HG03432 (cell line): ENCODE data around the gene PATZ1.
"Not testable (repeated sequence)": the region's sequence is repeated elsewhere in the genome, so short reads cannot be mapped to it uniquely, and the experiment has no call there.

ENCODE experiments used
- ATAC-seq: cut with Tn5 transposase; IDR thresholded peaks from one replicate; pipeline ENCODE4 v1.9.1; 2021; ENCODE audit warnings: mild to moderate bottlenecking, moderate library complexity; ENCODE audit not compliant: unreplicated experiment

PATZ1 gene

GRCh38 chr22:31314220-31314619 is 31.9 kb downstream of the PATZ1 start:
- ATAC-seq: not testable (repeated sequence)

- no peak for ATAC-seq
These were observed 32.6 kb downstream of the PATZ1 start for GRCh38 chr22:31313366-31314147.

GRCh38 chr22:31308181-31308580 is 38.0 kb downstream of the PATZ1 start:
- no peak for ATAC-seq

GRCh38 chr22:31305194-31305593 is 41.0 kb downstream of the PATZ1 start:
- ATAC-seq: no peak

- no peak for ATAC-seq
These were observed 43.6 kb downstream of the PATZ1 start for GRCh38 chr22:31302537-31302936.

GRCh38 chr22:31302006-31302405 is 44.1 kb downstream of the PATZ1 start:
- ATAC-seq: no peak

GRCh38 chr22:31300896-31301295 is 45.2 kb downstream of the PATZ1 start:
- ATAC-seq: no peak

GRCh38 chr22:31295831-31296657 is 50.1 kb downstream of the PATZ1 start:
- ATAC-seq: no peak

GRCh38 chr22:31295360-31295759 is 50.8 kb downstream of the PATZ1 start:
- ATAC-seq: no peak

GRCh38 chr22:31292236-31292989 is 53.7 kb downstream of the PATZ1 start, which contains the start of gene PIK3IP1:
Gene PIK3IP1, minus strand, starts transcription at chr22:31292488. Its CDS starts 144 bp downstream, at chr22:31292344.
- ATAC-seq: peak; percentile 26

GRCh38 chr22:31291481-31292235 is 54.5 kb downstream of the PATZ1 start:
- no peak for ATAC-seq

GRCh38 chr22:31290494-31291471 is 55.4 kb downstream of the PATZ1 start:
- ATAC-seq: peak; percentile 89

- no peak for ATAC-seq
These were observed 56.8 kb downstream of the PATZ1 start for GRCh38 chr22:31289344-31289743.

GRCh38 chr22:31288496-31289240 is 57.5 kb downstream of the PATZ1 start:
- no peak for ATAC-seq

GRCh38 chr22:31287818-31288495 is 58.2 kb downstream of the PATZ1 start:
- ATAC-seq: no peak

- ATAC-seq: no peak
These were observed 59.5 kb downstream of the PATZ1 start for GRCh38 chr22:31286360-31287255.
